A549 (cell line): ENCODE results near the gene TMC6. TPM values are rescaled to one million over a fixed set of nuclear protein-coding genes. Genes with fewer than 3 reads are reported as not detected.

ENCODE experiments used
- ATAC-seq, 2 experiments: fragments of 200-7000 bp in 1 of 2; fragments of >200 bp in 1 of 2; cut with Nextera tagmentation in 1 of 2; cut with Tn5 transposase in 1 of 2; 3 replicates each; pipeline versions ENCODE4 v1.8.0 to v1.9.1; 2018 to 2020; ENCODE audit warnings: mild to moderate bottlenecking in 1 of 2, moderate library complexity in 1 of 2
- CTCF ChIA-PET: fragments of 300-600 bp; sonication (Branson Sonifier 250); formaldehyde crosslinking; extraction: SDS; loops from one replicate; lab custom pipeline; 2021; ENCODE audit warnings: antibody characterized with exemption, inconsistent platforms; lab: Yijun Ruan, JAX
- POLR2A ChIA-PET: fragments of 350-600 bp; formaldehyde crosslinking; extraction: SDS; loops from one replicate; lab custom pipeline; 2021; ENCODE audit warnings: antibody characterized with exemption, inconsistent platforms; lab: Yijun Ruan, JAX
- DNase-seq, 2 experiments: peaks; one replicate each; pipeline versions ENCODE4 v3.0.0 to v3.0.0-alpha.2; 2011 to 2016; ENCODE audit warnings: low read depth in 1 of 2, low spot score in 1 of 2
- FAIRE-seq: peaks from 2 replicates; lab custom pipeline; 2011; peaks lifted over from hg19 to GRCh38; lab: Jason Lieb, UNC
- H3K27ac ChIP-seq, 2 experiments: fragments of >200 bp; sonication (Bioruptor Twin); formaldehyde crosslinking; 3 replicates each; pipeline ENCODE4 v1.5.1; 2016 to 2017
- H3K4me1 ChIP-seq: fragments of >200 bp; sonication (Bioruptor Twin); formaldehyde crosslinking; 3 replicates; pipeline ENCODE4 v1.6.1; 2016
- H3K4me2 ChIP-seq: fragments of >200 bp; sonication (Bioruptor Twin); formaldehyde crosslinking; 3 replicates; pipeline ENCODE4 v1.6.1; 2016
- H3K4me3 ChIP-seq: fragments of >200 bp; sonication (Bioruptor Twin); formaldehyde crosslinking; 3 replicates; pipeline ENCODE4 v1.5.1; 2016
- H3K9me3 ChIP-seq: fragments of >200 bp; sonication (Bioruptor Twin); formaldehyde crosslinking; 3 replicates; pipeline ENCODE4 v1.6.1; 2016
- CHD4 ChIP-seq: fragments of 200-600 bp; sonication (generic); IDR thresholded peaks from 2 replicates; pipeline ENCODE4 v1.6.1; 2016; ENCODE audit warnings: antibody characterized with exemption, mild to moderate bottlenecking, borderline replicate concordance
- EHF ChIP-seq: fragments of 250-450 bp; sonication (Bioruptor Pico); IDR thresholded peaks from 2 replicates; pipeline ENCODE4 v1.5.0; 2020; ENCODE audit warnings: mild to moderate bottlenecking
- EHMT2 ChIP-seq: fragments of 200-600 bp; sonication (generic); IDR thresholded peaks from 2 replicates; pipeline ENCODE4 v1.6.1; 2016; ENCODE audit warnings: antibody characterized with exemption, low read depth, mild to moderate bottlenecking, moderate library complexity
- EP300 ChIP-seq, 2 experiments: fragments of >200 bp; sonication (Bioruptor Twin); formaldehyde crosslinking; IDR thresholded peaks; 2 replicates in 1 of 2; 3 replicates in 1 of 2; pipeline ENCODE4 v1.6.1; 2016 to 2017
- ESRRA ChIP-seq: fragments of 150-350 bp; IDR thresholded peaks from 2 replicates; pipeline ENCODE4 v1.6.1; 2014; ENCODE audit warnings: mild to moderate bottlenecking, low read length, borderline replicate concordance
- FOSL2 ChIP-seq, 2 experiments: fragments of 450-650 bp in 1 of 2; fragments of >200 bp in 1 of 2; sonication (Bioruptor Twin) in 1 of 2; formaldehyde crosslinking; IDR thresholded peaks; 2 replicates each; pipeline versions ENCODE4 v1.5.0 to v1.6.1; 2016 to 2020; ENCODE audit warnings: mild to moderate bottlenecking in 1 of 2, moderate library complexity in 1 of 2
- FOXS1 ChIP-seq: fragments of 250-450 bp; sonication (Bioruptor Pico); IDR thresholded peaks from 2 replicates; pipeline ENCODE4 v1.5.0; 2020; ENCODE audit warnings: mild to moderate bottlenecking, moderate library complexity
- HEYL ChIP-seq: fragments of 250-450 bp; sonication (Bioruptor Pico); IDR thresholded peaks from 2 replicates; pipeline ENCODE4 v1.8.0; 2021; ENCODE audit warnings: mild to moderate bottlenecking, moderate library complexity
- HOXB13 ChIP-seq: fragments of 250-450 bp; sonication (Bioruptor Pico); IDR thresholded peaks from 2 replicates; pipeline ENCODE4 v1.5.0; 2020; ENCODE audit warnings: low read depth, mild to moderate bottlenecking, moderate library complexity
- HOXB5 ChIP-seq: fragments of 250-450 bp; sonication (Bioruptor Pico); IDR thresholded peaks from 2 replicates; pipeline ENCODE4 v1.5.0; 2020; ENCODE audit warnings: mild to moderate bottlenecking, moderate library complexity
- JUN ChIP-seq, 2 experiments: fragments of >200 bp; sonication (Bioruptor Twin); formaldehyde crosslinking; IDR thresholded peaks; 2 replicates in 1 of 2; 3 replicates in 1 of 2; pipeline ENCODE4 v1.6.1; 2016 to 2017
- MAZ ChIP-seq: fragments of 150-350 bp; IDR thresholded peaks from 2 replicates; pipeline ENCODE4 v1.6.1; 2014; ENCODE audit warnings: antibody characterized with exemption, low read depth, low read length, borderline replicate concordance
- NPAS2 ChIP-seq: fragments of 250-450 bp; sonication (Bioruptor Pico); IDR thresholded peaks from 2 replicates; pipeline ENCODE4 v1.8.0; 2022; ENCODE audit warnings: mild to moderate bottlenecking, moderate library complexity, borderline replicate concordance
- PHF8 ChIP-seq: fragments of 200-600 bp; sonication (generic); IDR thresholded peaks from 2 replicates; pipeline ENCODE4 v1.6.1; 2016; ENCODE audit warnings: low read depth, mild to moderate bottlenecking, antibody characterized with exemption, moderate library complexity, borderline replicate concordance
- POLR2AphosphoS2 ChIP-seq: conservative IDR thresholded peaks from 2 replicates; pipeline ENCODE4 v1.6.1; 2012; ENCODE audit warnings: low read length, improper control_type of control experiment, inconsistent platforms
- RARB ChIP-seq: fragments of 250-450 bp; sonication (Bioruptor Pico); IDR thresholded peaks from 2 replicates; pipeline ENCODE4 v1.8.0; 2021; ENCODE audit warnings: mild to moderate bottlenecking, moderate library complexity
- RCOR1 ChIP-seq: fragments of 150-350 bp; IDR thresholded peaks from 2 replicates; pipeline ENCODE4 v1.6.1; 2014; ENCODE audit warnings: antibody characterized with exemption, low read length, low read depth
- SREBF2 ChIP-seq: fragments of 450-650 bp; IDR thresholded peaks from 2 replicates; pipeline ENCODE4 v1.6.1; 2014; ENCODE audit warnings: mild to moderate bottlenecking, moderate library complexity
- ZFP36 ChIP-seq: fragments of 450-650 bp; IDR thresholded peaks from 2 replicates; pipeline ENCODE4 v1.6.1; 2014; ENCODE audit warnings: borderline replicate concordance; ENCODE audit not compliant: partially characterized antibody
- WGBS: methylation state at CpG from one replicate; pipeline ENCODE4 v1.1.6; 2017; ENCODE audit errors: missing lambda C conversion rate; 5-methylcytosine and 5-hydroxymethylcytosine counted together
- polyA plus RNA-seq, 4 experiments: library from polyadenylated mRNA; depleted of rRNA in 3 of 4; stranded (reverse); fragments of >200 nt; fragmentation: RNase III in 1 of 4; extraction: RNeasy Plus Mini Kit Qiagen cat#74134 plus additional on column Dnase treatment in 1 of 4; gene quantifications; 2 replicates in 3 of 4; 3 replicates in 1 of 4; pipeline ENCODE4 v1.2.3, GENCODE V29; 2011 to 2017
- TF ChIP-seq, protein P1 (sequence below): IDR thresholded peaks from 2 replicates; pipeline ENCODE4 v1.6.1; 2012
- TF ChIP-seq, protein P2 (sequence below): fragments of 450-650 bp; IDR thresholded peaks from 2 replicates; pipeline ENCODE4 v1.6.1; 2014; ENCODE audit warnings: antibody characterized with exemption
- TF ChIP-seq, protein P3 (sequence below): fragments of >200 bp; sonication (Bioruptor Twin); formaldehyde crosslinking; IDR thresholded peaks from 2 replicates; pipeline ENCODE4 v1.6.1; 2016

The TMC6 gene
- polyA plus RNA-seq, 2 of the 4 experiments (the other 2 are of a cell fraction), result 4.7 to 9.4 TPM

DNA sequence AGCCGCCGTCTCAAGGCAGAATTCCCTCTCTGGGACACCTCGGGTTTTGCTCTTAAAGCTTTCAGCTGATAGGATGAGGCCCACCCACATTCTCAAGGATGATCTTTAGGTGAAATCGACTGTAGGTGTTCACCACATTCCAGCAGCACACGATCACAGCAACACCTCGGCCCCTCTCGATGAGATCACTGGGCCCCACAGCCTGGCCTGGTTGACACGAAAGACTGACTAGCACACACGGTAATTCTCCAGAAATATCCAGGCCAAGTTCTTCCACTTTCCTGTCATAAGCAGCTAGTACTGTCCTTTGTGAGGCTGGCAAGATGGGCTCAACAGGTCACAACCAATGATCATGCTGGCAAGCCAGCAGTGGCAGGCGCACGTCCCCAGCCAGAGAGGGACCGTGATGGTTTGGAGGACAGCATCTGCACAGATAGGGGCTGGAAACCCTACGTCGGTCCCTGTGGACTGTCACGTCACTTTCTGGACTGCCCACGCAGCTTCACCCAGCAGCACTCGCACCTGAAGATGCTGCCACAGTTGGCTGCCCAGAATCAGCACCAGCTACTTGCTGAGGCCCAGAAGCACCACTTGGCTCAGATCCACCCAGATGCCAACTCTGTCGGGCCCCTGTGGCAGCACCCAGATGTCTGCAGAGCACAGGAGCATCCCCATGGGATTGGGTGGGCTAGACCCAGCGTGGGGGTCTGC, 17.4 kb downstream of the TMC6 start (continued):
- TF ChIP-seq, protein P1, sequence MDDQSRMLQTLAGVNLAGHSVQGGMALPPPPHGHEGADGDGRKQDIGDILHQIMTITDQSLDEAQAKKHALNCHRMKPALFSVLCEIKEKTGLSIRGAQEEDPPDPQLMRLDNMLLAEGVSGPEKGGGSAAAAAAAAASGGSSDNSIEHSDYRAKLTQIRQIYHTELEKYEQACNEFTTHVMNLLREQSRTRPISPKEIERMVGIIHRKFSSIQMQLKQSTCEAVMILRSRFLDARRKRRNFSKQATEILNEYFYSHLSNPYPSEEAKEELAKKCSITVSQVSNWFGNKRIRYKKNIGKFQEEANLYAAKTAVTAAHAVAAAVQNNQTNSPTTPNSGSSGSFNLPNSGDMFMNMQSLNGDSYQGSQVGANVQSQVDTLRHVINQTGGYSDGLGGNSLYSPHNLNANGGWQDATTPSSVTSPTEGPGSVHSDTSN, result no peak
- TF ChIP-seq CHD4 (no peak), NPAS2 (CRISPR knock-in tag) (no peak)
- TF ChIP-seq, all 56 proteins: peak for 0

DNA sequence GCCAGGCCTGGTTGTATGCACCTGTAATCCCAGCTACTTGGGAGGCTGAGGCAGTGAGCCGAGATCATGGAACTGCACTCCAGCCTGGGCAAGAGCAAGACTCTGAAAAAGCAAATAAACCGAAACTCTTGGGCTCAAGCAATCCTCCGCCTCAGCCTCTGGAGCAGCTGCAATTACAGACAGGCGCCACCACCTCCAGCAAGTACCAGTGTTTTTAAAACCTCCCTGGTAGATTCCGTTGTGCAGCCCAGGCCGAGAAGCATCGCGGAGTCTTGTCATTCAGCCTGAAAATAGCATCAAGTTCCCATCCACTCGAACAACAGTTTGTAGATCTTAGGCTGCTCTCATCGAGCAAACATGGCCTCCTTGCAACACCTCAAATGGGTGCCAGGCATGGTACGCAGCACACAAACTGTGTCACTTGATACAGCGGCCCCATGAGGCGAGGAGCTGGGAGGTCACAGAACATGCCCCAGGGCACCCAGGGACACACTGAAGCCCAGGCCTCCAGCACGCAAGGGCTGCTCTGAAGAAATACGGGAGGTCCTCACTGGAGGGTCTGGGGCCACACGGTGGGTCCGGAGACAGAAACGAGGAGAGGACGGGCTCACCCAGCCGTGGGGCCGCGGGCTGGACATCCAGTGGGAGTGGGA, 18.1 kb downstream of the TMC6 start:
- ATAC-seq (no peak), FAIRE-seq (no peak), DNase-seq (no peak)
- TF ChIP-seq EHMT2, result no peak
- TF ChIP-seq POLR2AphosphoS2, result no peak
- no peak for TF ChIP-seq EP300 (IDR thresholded peaks at IDR 0.05)
- TF ChIP-seq SREBF2, result no peak
- TF ChIP-seq, protein P2, sequence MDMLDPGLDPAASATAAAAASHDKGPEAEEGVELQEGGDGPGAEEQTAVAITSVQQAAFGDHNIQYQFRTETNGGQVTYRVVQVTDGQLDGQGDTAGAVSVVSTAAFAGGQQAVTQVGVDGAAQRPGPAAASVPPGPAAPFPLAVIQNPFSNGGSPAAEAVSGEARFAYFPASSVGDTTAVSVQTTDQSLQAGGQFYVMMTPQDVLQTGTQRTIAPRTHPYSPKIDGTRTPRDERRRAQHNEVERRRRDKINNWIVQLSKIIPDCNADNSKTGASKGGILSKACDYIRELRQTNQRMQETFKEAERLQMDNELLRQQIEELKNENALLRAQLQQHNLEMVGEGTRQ, result no peak
- no peak for TF ChIP-seq RCOR1
- no peaks in the 10 kb centered on the region for H3K4me1 ChIP-seq
- 90% methylated on average over 22 of the region's 22 CpGs for WGBS
- H3K9me3 ChIP-seq, result no peaks in the 10 kb centered on the region
- no peak overlapping the region for H3K4me2 ChIP-seq
- H3K27ac ChIP-seq, result no peak overlapping the region
- ChIA-PET CTCF (interaction anchor here (0.5 to 12.7 kb wide), 11 partner anchors 15 to 145 kb away, joined by 3 to 199 read pairs (median 17); partner anchors contain the start of genes AFMID, TK1 and TMC6), POLR2A (no interaction called here)
- H3K4me3 ChIP-seq, result no peak overlapping the region

DNA sequence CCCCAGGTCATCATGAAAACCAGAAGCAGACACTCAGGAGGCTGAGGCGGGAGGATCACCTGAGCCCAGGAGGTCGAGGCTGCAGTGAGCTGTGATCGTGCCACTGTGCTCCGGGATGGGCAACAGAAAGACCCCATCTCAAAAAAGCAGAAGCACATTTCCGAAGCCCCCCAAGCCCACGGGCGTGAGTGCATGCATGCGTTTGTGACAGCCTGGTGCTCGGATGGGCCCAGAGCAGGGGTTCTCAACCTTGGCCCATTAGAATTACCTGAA, 19.1 kb downstream of the TMC6 start:
- FAIRE-seq, result no peak
- CTCF ChIA-PET, result interaction anchor here (0.7 to 12.7 kb wide), 8 partner anchors 13 to 139 kb away, joined by 3 to 199 read pairs (median 56); partner anchors contain the start of gene TMC8
- DNase-seq, result no peak
- no peak for ATAC-seq
- Histone ChIP-seq H3K27ac (no peak overlapping the region), H3K4me1 (no peaks in the 10 kb centered on the region), H3K9me3 (no peaks in the 10 kb centered on the region), H3K4me3 (no peak overlapping the region), H3K4me2 (no peak overlapping the region)
- no peak for TF ChIP-seq ZFP36
- POLR2A ChIA-PET, result no interaction called here
- WGBS, result 86% methylated on average over 9 of the region's 9 CpGs

DNA sequence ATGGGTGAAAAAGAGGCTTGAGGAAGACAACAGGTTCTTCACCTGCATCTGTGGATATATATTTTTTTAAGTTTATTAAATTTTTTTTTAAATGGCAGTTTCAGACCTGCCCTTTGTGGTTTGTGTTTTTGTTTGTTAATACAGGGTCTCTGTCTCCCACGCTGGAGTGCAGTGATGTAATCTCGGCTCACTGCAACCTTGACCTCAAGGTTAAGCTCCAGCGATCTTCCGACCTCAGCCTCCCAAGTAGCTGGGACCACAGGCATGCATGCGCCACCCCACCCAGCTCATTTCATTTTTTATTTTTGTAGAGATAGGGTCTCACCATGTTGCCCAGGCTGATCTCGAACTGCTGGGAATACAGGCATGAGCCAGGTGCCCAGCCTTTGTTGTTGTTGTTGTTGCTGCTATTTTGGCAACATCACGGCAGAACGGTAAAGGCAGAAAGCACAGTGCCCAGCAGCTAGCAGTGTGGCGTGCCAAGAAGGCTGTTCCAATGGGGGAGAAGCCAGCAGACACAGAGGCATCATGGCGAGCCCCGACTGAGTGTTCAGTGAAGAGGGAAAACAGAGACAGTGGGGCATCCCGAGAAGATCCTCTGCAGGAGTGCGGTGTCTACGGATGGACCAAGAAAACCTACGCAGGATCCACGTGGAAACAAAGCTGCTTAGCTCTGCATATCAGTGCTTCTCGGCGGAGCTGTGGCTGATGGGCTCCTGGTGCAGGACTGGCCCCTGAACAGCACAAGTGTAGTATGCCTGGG, 19.6 kb downstream of the TMC6 start:
- no peaks in the 10 kb centered on the region for H3K9me3 ChIP-seq
- CTCF ChIA-PET, result interaction anchor here (0.6 to 12.7 kb wide), 10 partner anchors 13 to 140 kb away, joined by 3 to 199 read pairs (median 8); partner anchors contain the start of genes TK1 and TMC8
- no peak overlapping the region for H3K4me2 ChIP-seq
- DNase-seq (no peak), FAIRE-seq (no peak), ATAC-seq (no peak)
- TF ChIP-seq MAZ (no peak), HOXB5 (no peak), FOSL2 (IDR thresholded peaks at IDR 0.05) (no peak), FOSL2 (CRISPR knock-in tag; IDR thresholded peaks at IDR 0.05) (no peak), HEYL (CRISPR knock-in tag) (no peak), FOXS1 (no peak), EP300 (IDR thresholded peaks at IDR 0.05) (no peak), ESRRA (no peak), EHF (CRISPR knock-in tag) (no peak), PHF8 (no peak), RCOR1 (no peak), JUN (IDR thresholded peaks at IDR 0.05) (no peak), RARB (CRISPR knock-in tag) (no peak), HOXB13 (CRISPR knock-in tag) (no peak)
- TF ChIP-seq, protein P3, sequence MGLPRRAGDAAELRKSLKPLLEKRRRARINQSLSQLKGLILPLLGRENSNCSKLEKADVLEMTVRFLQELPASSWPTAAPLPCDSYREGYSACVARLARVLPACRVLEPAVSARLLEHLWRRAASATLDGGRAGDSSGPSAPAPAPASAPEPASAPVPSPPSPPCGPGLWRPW, result no peak
- 80% methylated on average over 18 of the region's 18 CpGs for WGBS
- POLR2A ChIA-PET, result no interaction called here
- H3K4me3 ChIP-seq, result no peak overlapping the region
- H3K4me1 ChIP-seq, result no peaks in the 10 kb centered on the region
- H3K27ac ChIP-seq, result no peak overlapping the region
